Calu3 (cell line): ENCODE data around the gene RRP1. TPM values are rescaled to one million over a fixed set of nuclear protein-coding genes. Genes with fewer than 3 reads are reported as not detected.

Source experiments
- BruUV-seq: library from RNA; stranded (reverse); fragments of 400-500 nt; replicated peaks from 2 replicates; lab custom pipeline; 2021; lab: Mats Ljungman, UMichigan
- CTCF ChIA-PET: fragments of 300-600 bp; sonication (Branson Sonifier 250); formaldehyde crosslinking; loops from one replicate; lab custom pipeline; 2022; ENCODE audit warnings: antibody characterized with exemption; lab: Charles Lee
- DNase-seq: peaks from one replicate; pipeline ENCODE4 v3.0.0; 2022
- H3K27ac Mint-ChIP-seq: one replicate; pipeline ENCODE4 v1.8.0; 2022; ENCODE audit warnings: mixed read lengths; ENCODE audit not compliant: unreplicated experiment
- H3K27me3 Mint-ChIP-seq: one replicate; pipeline ENCODE4 v1.8.0; 2022; ENCODE audit warnings: mixed read lengths; ENCODE audit not compliant: unreplicated experiment
- H3K36me3 Mint-ChIP-seq: one replicate; pipeline ENCODE4 v1.8.0; 2022; ENCODE audit warnings: mild to moderate bottlenecking, moderate library complexity, mixed read lengths; ENCODE audit not compliant: insufficient read depth, unreplicated experiment
- H3K4me1 Mint-ChIP-seq: one replicate; pipeline ENCODE4 v1.8.0; 2022; ENCODE audit warnings: mild to moderate bottlenecking, low read depth, mixed read lengths; ENCODE audit not compliant: unreplicated experiment
- H3K4me3 Mint-ChIP-seq: one replicate; pipeline ENCODE4 v1.8.0; 2022; ENCODE audit warnings: mild to moderate bottlenecking, low read depth, moderate library complexity, mixed read lengths; ENCODE audit not compliant: unreplicated experiment
- H3K9me3 Mint-ChIP-seq: one replicate; pipeline ENCODE4 v1.8.0; 2022; ENCODE audit warnings: low read depth, mixed read lengths; ENCODE audit not compliant: unreplicated experiment
- intact Hi-C: fragments of 100-400 bp; cut with micrococcal nuclease; formaldehyde crosslinking; loops from one replicate; pipeline ENCODE4 v1.10.0; 2022; ENCODE audit not compliant: unreplicated experiment
- total RNA-seq: library from RNA; stranded (reverse); gene quantifications from 2 replicates; pipeline ENCODE4 v1.2.3, GENCODE V29; 2022
- TF ChIP-seq, protein P1 (sequence below): fragments of 200-600 bp; IDR thresholded peaks from one replicate; pipeline ENCODE4 v1.8.0; 2022; ENCODE audit warnings: antibody characterized with exemption; ENCODE audit not compliant: unreplicated experiment

The RRP1 gene
- total RNA-seq, 1 experiment from 2014 or later = 37.2 TPM

DNA sequence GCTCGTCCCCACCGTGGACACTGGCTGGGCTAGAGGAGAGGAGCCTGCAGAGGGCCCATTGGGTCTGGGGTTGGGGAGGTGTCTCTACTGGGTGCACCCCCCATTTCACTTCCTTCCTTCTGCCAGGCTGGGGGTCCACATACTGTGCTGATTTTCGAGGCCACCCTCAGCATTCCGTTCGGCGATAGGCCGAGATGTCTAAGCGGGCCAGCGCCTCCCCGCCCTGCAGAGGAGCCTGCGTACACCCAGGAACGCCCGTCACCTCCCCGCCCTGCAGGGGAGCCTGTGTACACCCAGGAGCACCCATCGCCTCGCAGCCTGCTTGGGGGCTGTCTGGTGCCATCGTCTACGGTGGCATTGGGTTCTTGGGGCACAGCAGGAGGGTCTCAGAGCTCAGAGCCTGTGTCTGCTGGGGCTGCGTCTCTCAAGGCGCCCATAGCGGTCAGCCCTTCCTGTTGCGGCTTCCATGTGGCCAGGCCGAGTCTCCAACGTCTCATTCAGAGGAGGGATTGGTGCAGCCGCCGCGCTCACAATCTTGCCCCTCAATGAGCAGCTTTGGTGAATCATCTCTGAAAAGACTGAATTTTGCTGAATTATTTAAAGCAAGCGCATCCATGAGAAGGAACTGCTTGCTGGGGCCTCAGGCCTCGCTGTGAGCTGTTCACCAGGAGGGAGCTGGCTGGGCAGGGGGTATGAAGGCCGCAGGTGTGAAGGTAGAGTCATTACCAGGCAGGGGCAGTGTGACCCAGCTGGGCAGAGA is 44.9 kb downstream of the RRP1 start:
- TF ChIP-seq, protein P1, sequence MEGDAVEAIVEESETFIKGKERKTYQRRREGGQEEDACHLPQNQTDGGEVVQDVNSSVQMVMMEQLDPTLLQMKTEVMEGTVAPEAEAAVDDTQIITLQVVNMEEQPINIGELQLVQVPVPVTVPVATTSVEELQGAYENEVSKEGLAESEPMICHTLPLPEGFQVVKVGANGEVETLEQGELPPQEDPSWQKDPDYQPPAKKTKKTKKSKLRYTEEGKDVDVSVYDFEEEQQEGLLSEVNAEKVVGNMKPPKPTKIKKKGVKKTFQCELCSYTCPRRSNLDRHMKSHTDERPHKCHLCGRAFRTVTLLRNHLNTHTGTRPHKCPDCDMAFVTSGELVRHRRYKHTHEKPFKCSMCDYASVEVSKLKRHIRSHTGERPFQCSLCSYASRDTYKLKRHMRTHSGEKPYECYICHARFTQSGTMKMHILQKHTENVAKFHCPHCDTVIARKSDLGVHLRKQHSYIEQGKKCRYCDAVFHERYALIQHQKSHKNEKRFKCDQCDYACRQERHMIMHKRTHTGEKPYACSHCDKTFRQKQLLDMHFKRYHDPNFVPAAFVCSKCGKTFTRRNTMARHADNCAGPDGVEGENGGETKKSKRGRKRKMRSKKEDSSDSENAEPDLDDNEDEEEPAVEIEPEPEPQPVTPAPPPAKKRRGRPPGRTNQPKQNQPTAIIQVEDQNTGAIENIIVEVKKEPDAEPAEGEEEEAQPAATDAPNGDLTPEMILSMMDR = no peak
- Mint-ChIP-seq H3K27ac (no peak overlapping the region), H3K4me1 (no peaks in the 10 kb centered on the region), H3K36me3 (no peaks in the 10 kb centered on the region), H3K9me3 (peaks cover 2% of the 10 kb centered on the region), H3K4me3 (no peak overlapping the region), H3K27me3 (peaks cover 67% of the 10 kb centered on the region)
- intact Hi-C loops = no loop called here
- no TSS peak for BruUV-seq
- DNase-seq = no peak
- CTCF ChIA-PET = no interaction called here

DNA sequence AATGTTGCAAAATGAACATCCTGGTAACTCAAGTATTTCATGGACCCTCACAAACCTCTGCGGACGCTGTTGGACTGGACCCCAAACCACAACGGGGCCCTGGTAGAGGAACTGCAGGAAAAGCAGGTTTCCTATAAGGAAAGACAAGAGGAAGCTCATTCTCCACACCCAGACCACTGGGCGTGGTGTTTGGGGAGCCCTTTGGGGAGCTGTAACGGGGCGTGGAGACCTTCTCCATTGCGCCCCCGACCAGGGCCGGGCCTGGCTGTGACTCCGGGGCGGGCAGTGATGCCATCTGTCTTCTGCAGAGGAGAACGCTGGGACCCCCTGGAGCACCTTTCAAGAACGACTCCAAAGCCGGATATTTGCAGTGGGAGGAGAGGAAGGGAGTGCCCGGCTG is 45.7 kb downstream of the RRP1 start:
- Mint-ChIP-seq H3K9me3 (peaks cover 2% of the 10 kb centered on the region), H3K27ac (no peak overlapping the region), H3K4me1 (no peaks in the 10 kb centered on the region), H3K36me3 (no peaks in the 10 kb centered on the region), H3K4me3 (no peak overlapping the region), H3K27me3 (peaks cover 60% of the 10 kb centered on the region)
- TF ChIP-seq, protein P1 = no peak
- intact Hi-C loops = no loop called here
- CTCF ChIA-PET = no interaction called here
- BruUV-seq = no TSS peak
- DNase-seq = no peak

DNA sequence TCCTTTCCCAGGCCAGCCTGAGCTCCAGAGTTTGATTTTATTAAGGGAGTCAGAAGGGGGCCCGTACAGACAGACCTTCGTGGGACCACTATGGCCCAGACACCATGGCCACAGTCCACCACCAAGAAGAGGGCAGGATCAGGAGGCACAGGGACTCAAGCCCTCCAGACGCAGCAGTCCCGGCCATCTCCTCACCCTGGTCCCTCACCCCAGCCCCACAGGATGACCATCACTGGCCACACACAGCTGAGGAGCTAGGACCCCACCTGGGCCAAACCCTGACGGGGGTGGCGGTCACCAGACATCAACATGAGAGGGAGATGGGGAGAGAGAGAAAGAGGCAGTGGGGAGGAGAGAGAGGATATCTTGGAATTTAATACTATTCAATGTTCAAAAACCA is 46.5 kb downstream of the RRP1 start:
- no TSS peak for BruUV-seq
- no peak overlapping the region for H3K27ac Mint-ChIP-seq
- intact Hi-C loops = no loop called here
- H3K36me3 Mint-ChIP-seq = no peaks in the 10 kb centered on the region
- TF ChIP-seq, protein P1 = no peak
- CTCF ChIA-PET = no interaction called here
- peaks cover 52% of the 10 kb centered on the region for H3K27me3 Mint-ChIP-seq
- no peaks in the 10 kb centered on the region for H3K4me1 Mint-ChIP-seq
- H3K9me3 Mint-ChIP-seq = peaks cover 2% of the 10 kb centered on the region
- no peak overlapping the region for H3K4me3 Mint-ChIP-seq
- no peak for DNase-seq

DNA sequence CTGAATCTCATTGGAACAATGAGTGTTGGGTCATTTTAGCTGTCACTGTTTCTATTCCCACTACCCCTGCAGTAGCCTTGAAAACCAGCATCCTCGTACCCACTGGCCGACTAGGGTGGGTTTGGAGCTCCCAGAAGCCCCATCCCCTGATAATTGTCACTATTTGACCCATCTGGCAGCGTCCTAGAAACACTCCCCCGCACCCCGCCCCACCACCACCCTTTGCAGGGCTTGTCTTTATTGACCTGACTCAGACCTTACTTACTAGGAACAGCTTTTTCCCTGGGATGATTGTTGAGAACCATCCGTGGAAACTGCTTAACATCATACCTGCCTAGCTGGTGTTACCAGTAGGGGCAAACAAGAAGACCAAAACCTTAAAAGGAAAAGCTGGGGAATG is 47.2 kb downstream of the RRP1 start:
- Mint-ChIP-seq H3K27ac (no peak overlapping the region), H3K9me3 (peaks cover 2% of the 10 kb centered on the region), H3K4me3 (no peak overlapping the region), H3K36me3 (no peaks in the 10 kb centered on the region), H3K4me1 (no peaks in the 10 kb centered on the region), H3K27me3 (peaks cover 48% of the 10 kb centered on the region)
- CTCF ChIA-PET = no interaction called here
- intact Hi-C loops = no loop called here
- BruUV-seq = no TSS peak
- DNase-seq = no peak
- TF ChIP-seq, protein P1 = no peak
